Ascending aorta (tissue), 2 donors: ENCODE results near the gene NME7. TPM values are rescaled to one million over a fixed set of nuclear protein-coding genes. Genes with fewer than 3 reads are reported as not detected.

Experiments used
- DNase-seq, 2 donors: peaks; one replicate each; pipeline ENCODE4 v3.0.0-alpha.2; 2019; ENCODE audit warnings: low spot score in 2 of 2
- H3K27ac ChIP-seq, 2 donors: fragments of 200-600 bp; sonication (generic); one replicate each; pipeline ENCODE4 v1.5.1; 2016 to 2017; ENCODE audit warnings: mild to moderate bottlenecking in 1 of 2
- H3K27me3 ChIP-seq: fragments of 200-600 bp; sonication (generic); one replicate; pipeline ENCODE4 v1.5.1; 2017
- H3K36me3 ChIP-seq, 2 donors: fragments of 200-600 bp; sonication (generic); one replicate each; pipeline ENCODE4 v1.5.1; 2016
- H3K4me1 ChIP-seq, 2 donors: fragments of 200-600 bp; sonication (generic); one replicate each; pipeline ENCODE4 v1.5.1; 2016 to 2017; ENCODE audit warnings: mild to moderate bottlenecking in 1 of 2
- H3K4me3 ChIP-seq, 2 donors: fragments of 200-600 bp; sonication (generic); one replicate each; pipeline ENCODE4 v1.5.1; 2016 to 2017; ENCODE audit warnings: mild to moderate bottlenecking in 1 of 2
- H3K9me3 ChIP-seq, 2 donors: fragments of 200-600 bp; sonication (generic); one replicate each; pipeline ENCODE4 v1.5.1; 2016
- intact Hi-C: fragments of 100-400 bp; cut with DNase I; formaldehyde crosslinking; loops from one replicate; pipeline ENCODE4 v1.15.1; 2023
- total RNA-seq: library from RNA; depleted of rRNA; stranded (reverse); fragments of >200 nt; gene quantifications from one replicate; pipeline ENCODE4 v1.1.0, GENCODE V29; 2016
- TF ChIP-seq, protein P1 (sequence below), 3 experiments: fragments of 200-600 bp in 2 of 3; fragments of 450-650 bp in 1 of 3; sonication (generic) in 2 of 3; IDR thresholded peaks; one replicate each; pipeline ENCODE4 v1.5.1; 2016 to 2019; ENCODE audit warnings: antibody characterized with exemption in 3 of 3, mild to moderate bottlenecking in 1 of 3, moderate library complexity in 1 of 3

NME7 gene
- total RNA-seq, 1 donor from 2014 or later: 4.9 TPM

GRCh38 chr1:169367096-169367685 lies 406 bp downstream of the NME7 start:
- Histone ChIP-seq H3K9me3 (no peaks in the 10 kb centered on the region), H3K4me1 (peaks cover 0 to 6% of the 10 kb centered on the region in 2 donors), H3K4me3 (peak overlapping the region; percentile 84 to 90), H3K27ac (peak overlapping the region; percentile 64 to 80), H3K27me3 (no peaks in the 10 kb centered on the region), H3K36me3 (peaks cover 0 to 13% of the 10 kb centered on the region in 2 donors)
- TF ChIP-seq, protein P1, sequence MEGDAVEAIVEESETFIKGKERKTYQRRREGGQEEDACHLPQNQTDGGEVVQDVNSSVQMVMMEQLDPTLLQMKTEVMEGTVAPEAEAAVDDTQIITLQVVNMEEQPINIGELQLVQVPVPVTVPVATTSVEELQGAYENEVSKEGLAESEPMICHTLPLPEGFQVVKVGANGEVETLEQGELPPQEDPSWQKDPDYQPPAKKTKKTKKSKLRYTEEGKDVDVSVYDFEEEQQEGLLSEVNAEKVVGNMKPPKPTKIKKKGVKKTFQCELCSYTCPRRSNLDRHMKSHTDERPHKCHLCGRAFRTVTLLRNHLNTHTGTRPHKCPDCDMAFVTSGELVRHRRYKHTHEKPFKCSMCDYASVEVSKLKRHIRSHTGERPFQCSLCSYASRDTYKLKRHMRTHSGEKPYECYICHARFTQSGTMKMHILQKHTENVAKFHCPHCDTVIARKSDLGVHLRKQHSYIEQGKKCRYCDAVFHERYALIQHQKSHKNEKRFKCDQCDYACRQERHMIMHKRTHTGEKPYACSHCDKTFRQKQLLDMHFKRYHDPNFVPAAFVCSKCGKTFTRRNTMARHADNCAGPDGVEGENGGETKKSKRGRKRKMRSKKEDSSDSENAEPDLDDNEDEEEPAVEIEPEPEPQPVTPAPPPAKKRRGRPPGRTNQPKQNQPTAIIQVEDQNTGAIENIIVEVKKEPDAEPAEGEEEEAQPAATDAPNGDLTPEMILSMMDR (IDR thresholded peaks at IDR 0.05): no peak
- no peak for DNase-seq
- intact Hi-C loops: loop anchor here (1.0 to 10.0 kb wide), 6 partner anchors 119 to 1140 kb away; partner anchors contain the start of genes ATP1B1, METTL18 and SFT2D2

DNA sequence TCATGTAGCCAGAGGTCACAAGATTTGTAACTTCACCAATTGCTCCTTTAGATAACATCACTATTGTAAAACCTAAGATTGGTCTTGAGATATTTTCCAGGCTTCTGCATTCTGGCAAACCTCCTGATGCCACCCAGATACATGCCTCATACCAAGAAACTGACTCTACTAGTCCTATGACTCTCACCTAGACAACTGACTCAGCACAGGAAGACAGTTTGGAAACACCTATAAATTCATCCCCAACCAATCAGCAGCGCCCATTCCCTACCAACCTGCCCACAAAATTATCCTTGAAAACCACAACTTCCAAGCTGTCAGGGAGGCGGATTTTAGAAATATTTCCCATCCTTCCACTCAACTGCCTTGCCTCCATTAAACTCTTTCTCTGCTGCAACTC lies 2.6 kb downstream of the NME7 start:
- intact Hi-C loops: loop anchor here (5.0 to 10.0 kb wide), 5 partner anchors 182 to 1138 kb away; partner anchors contain the start of genes ATP1B1, METTL18 and SFT2D2
- H3K36me3 ChIP-seq: peaks cover 0 to 2% of the 10 kb centered on the region in 2 donors
- TF ChIP-seq, protein P1 (IDR thresholded peaks at IDR 0.05): no peak
- H3K27me3 ChIP-seq: no peaks in the 10 kb centered on the region
- no peak overlapping the region for H3K27ac ChIP-seq
- no peak for DNase-seq
- no peak overlapping the region for H3K4me3 ChIP-seq
- H3K4me1 ChIP-seq: peaks cover 0 to 6% of the 10 kb centered on the region in 2 donors
- no peaks in the 10 kb centered on the region for H3K9me3 ChIP-seq

GRCh38 chr1:169363046-169363730 lies 4.4 kb downstream of the NME7 start:
- Histone ChIP-seq H3K4me3 (no peak overlapping the region), H3K9me3 (no peaks in the 10 kb centered on the region), H3K27me3 (no peaks in the 10 kb centered on the region), H3K4me1 (no peaks in the 10 kb centered on the region), H3K36me3 (no peaks in the 10 kb centered on the region), H3K27ac (no peak overlapping the region)
- intact Hi-C loops: loop anchor here (10.0 kb wide), 1 partner anchor 432 kb away; the partner anchor contains the start of gene METTL18
- no peak for DNase-seq
- TF ChIP-seq, protein P1 (IDR thresholded peaks at IDR 0.05): no peak

DNA sequence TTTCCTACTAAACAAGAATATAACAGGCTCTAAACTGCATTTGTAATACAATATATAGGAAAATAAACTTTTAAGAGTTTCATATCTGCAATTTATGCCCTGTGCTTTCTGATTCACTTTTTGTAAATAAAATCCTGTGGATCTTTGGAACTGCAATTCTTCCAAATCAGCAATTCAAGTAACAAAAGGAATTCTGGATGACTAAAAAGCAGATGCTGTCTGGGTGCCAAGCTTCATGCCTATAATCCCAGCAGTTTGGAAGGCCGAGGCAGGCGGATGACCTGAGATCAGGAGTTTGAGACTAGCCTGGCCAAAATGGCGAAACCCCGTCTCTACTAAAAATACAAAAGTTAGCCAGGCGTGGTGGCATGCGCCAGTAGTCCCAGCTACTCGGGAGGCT lies 6.3 kb downstream of the NME7 start:
- Histone ChIP-seq H3K27ac (no peak overlapping the region), H3K27me3 (no peaks in the 10 kb centered on the region), H3K9me3 (no peaks in the 10 kb centered on the region), H3K36me3 (no peaks in the 10 kb centered on the region), H3K4me1 (no peaks in the 10 kb centered on the region), H3K4me3 (no peak overlapping the region)
- DNase-seq: no peak
- TF ChIP-seq, protein P1 (IDR thresholded peaks at IDR 0.05): no peak
- intact Hi-C loops: loop anchor here (10.0 kb wide), 1 partner anchor 434 kb away; the partner anchor contains the start of gene METTL18

GRCh38 chr1:169360415-169360814 lies 7.2 kb downstream of the NME7 start:
- no peak overlapping the region for H3K27ac ChIP-seq
- no peak overlapping the region for H3K4me3 ChIP-seq
- H3K4me1 ChIP-seq: no peaks in the 10 kb centered on the region
- DNase-seq: no peak
- intact Hi-C loops: loop anchor here (10.0 kb wide), 1 partner anchor 434 kb away; the partner anchor contains the start of gene METTL18
- H3K36me3 ChIP-seq: no peaks in the 10 kb centered on the region
- TF ChIP-seq, protein P1 (IDR thresholded peaks at IDR 0.05): no peak
- no peaks in the 10 kb centered on the region for H3K9me3 ChIP-seq
- H3K27me3 ChIP-seq: no peaks in the 10 kb centered on the region
